ENCODE results near the gene BET1L.
"Not testable (repeated sequence)": the region's sequence is repeated elsewhere in the genome, so short reads cannot be mapped to it uniquely, and the experiment has no call there.

Gene BET1L

GRCh38 chr11:197741-198235 is 9.4 kb downstream of the BET1L start:
- no peak overlapping the region for H3K4me3 ChIP-seq (ENCODE audit: insufficient read depth, low read depth, low read length, poor library complexity, severe bottlenecking)
- no peaks in the 10 kb centered on the region for H3K9me3 ChIP-seq (ENCODE audit: control insufficient read depth, low read length)
- DNase-seq: no peak
- H3K4me1 ChIP-seq (ENCODE audit: control insufficient read depth, insufficient read depth, low read length, poor library complexity, severe bottlenecking): peaks cover 4% of the 10 kb centered on the region
- peaks cover 2% of the 10 kb centered on the region for H3K36me3 ChIP-seq (ENCODE audit: control insufficient read depth, insufficient read depth, low read length)
- H3K27ac ChIP-seq (ENCODE audit: insufficient read depth, low read length, poor library complexity, severe bottlenecking): no peak overlapping the region
- no peaks in the 10 kb centered on the region for H3K27me3 ChIP-seq (replicated peaks; ENCODE audit: control insufficient read depth, insufficient read depth, low read length, poor library complexity, severe bottlenecking)

- Histone ChIP-seq H3K27ac (ENCODE audit: insufficient read depth, low read length, poor library complexity, severe bottlenecking) (no peak overlapping the region), H3K27me3 (replicated peaks; ENCODE audit: control insufficient read depth, insufficient read depth, low read length, poor library complexity, severe bottlenecking) (no peaks in the 10 kb centered on the region), H3K4me3 (ENCODE audit: insufficient read depth, low read depth, low read length, poor library complexity, severe bottlenecking) (no peak overlapping the region), H3K36me3 (ENCODE audit: control insufficient read depth, insufficient read depth, low read length) (no peaks in the 10 kb centered on the region), H3K4me1 (ENCODE audit: control insufficient read depth, insufficient read depth, low read length, poor library complexity, severe bottlenecking) (peaks cover 6% of the 10 kb centered on the region), H3K9me3 (ENCODE audit: control insufficient read depth, low read length) (no peaks in the 10 kb centered on the region)
- no peak for DNase-seq
Measured at GRCh38 chr11:196786-197731, 10.1 kb downstream of the BET1L start.

GRCh38 chr11:193481-193880 is 13.7 kb downstream of the BET1L start:
- not testable (repeated sequence) for H3K4me1 ChIP-seq (ENCODE audit: control insufficient read depth, insufficient read depth, low read length, poor library complexity, severe bottlenecking); H3K27ac ChIP-seq (ENCODE audit: insufficient read depth, low read length, poor library complexity, severe bottlenecking); H3K9me3 ChIP-seq (ENCODE audit: control insufficient read depth, low read length); H3K4me3 ChIP-seq (ENCODE audit: insufficient read depth, low read depth, low read length, poor library complexity, severe bottlenecking); H3K36me3 ChIP-seq (ENCODE audit: control insufficient read depth, insufficient read depth, low read length); DNase-seq; H3K27me3 ChIP-seq (replicated peaks; ENCODE audit: control insufficient read depth, insufficient read depth, low read length, poor library complexity, severe bottlenecking)

GRCh38 chr11:192674-193128 is 14.5 kb downstream of the BET1L start, which contains the start of gene SCGB1C1:
SCGB1C1 (plus strand) TSS chr11:193078; CDS start chr11:193100, 22 bp downstream.
- not testable (repeated sequence) for H3K27ac ChIP-seq (ENCODE audit: insufficient read depth, low read length, poor library complexity, severe bottlenecking); H3K4me3 ChIP-seq (ENCODE audit: insufficient read depth, low read depth, low read length, poor library complexity, severe bottlenecking); H3K36me3 ChIP-seq (ENCODE audit: control insufficient read depth, insufficient read depth, low read length)

DNA sequence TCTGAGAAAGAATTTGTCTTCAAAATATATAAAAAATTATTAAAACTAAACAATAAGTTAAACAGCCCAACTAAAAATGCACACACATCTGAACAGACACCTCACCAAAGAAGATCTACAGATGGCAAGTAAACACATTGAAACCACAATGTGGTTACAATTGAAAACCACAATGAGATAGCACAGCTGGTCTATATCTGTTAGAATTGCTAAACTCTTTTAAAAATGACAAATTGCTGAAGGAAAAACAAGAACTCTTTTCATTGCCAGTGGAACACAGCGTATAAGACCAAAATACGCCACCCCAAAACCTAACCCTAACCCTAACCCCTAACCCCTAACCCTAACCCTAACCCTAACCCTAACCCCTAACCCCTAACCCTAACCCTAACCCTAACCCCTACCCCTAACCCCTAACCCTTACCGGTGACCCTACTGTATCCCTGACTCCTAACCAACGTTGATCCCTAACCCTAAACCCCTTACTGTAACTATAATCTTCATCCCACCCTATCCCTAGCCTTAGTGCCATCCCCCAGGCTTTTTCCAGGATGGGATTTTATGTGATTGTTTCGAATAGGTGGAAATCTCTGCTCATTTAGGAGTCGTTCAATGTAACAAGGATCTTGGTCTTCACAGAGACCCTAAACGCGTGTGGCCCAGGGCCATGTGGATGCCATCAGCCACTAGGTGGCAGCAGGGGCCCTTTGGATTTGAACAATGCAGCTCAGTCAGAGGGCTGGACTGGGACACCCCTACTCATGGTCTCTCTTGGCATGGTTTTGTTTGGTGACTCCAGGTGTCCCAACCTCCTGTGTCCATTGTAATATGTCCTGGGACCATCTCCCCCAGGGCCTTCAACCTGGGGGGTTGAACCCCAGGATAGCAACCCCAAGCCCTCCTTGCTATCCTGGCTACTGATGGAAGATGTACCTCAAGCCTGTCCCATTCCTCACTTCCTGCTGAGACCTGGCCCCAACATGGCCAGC is 15.4 kb downstream of the BET1L start:
- not testable (repeated sequence) for H3K4me1 ChIP-seq (ENCODE audit: control insufficient read depth, insufficient read depth, low read length, poor library complexity, severe bottlenecking); H3K27me3 ChIP-seq (replicated peaks; ENCODE audit: control insufficient read depth, insufficient read depth, low read length, poor library complexity, severe bottlenecking); H3K4me3 ChIP-seq (ENCODE audit: insufficient read depth, low read depth, low read length, poor library complexity, severe bottlenecking); H3K9me3 ChIP-seq (ENCODE audit: control insufficient read depth, low read length); H3K27ac ChIP-seq (ENCODE audit: insufficient read depth, low read length, poor library complexity, severe bottlenecking); H3K36me3 ChIP-seq (ENCODE audit: control insufficient read depth, insufficient read depth, low read length)
- peak in 2 of 3 donors; percentile 25 to 41 for DNase-seq

More at GRCh38 chr11:192674-193128, 14.5 kb downstream of the BET1L start, which contains the start of gene SCGB1C1:
- not testable (repeated sequence) for DNase-seq; H3K9me3 ChIP-seq (ENCODE audit: control insufficient read depth, low read length); H3K27me3 ChIP-seq (replicated peaks; ENCODE audit: control insufficient read depth, insufficient read depth, low read length, poor library complexity, severe bottlenecking); H3K4me1 ChIP-seq (ENCODE audit: control insufficient read depth, insufficient read depth, low read length, poor library complexity, severe bottlenecking)

GRCh38 chr11:190546-190945 is 16.7 kb downstream of the BET1L start:
- H3K9me3 ChIP-seq (ENCODE audit: control insufficient read depth, low read length); DNase-seq; H3K27me3 ChIP-seq (replicated peaks; ENCODE audit: control insufficient read depth, insufficient read depth, low read length, poor library complexity, severe bottlenecking); H3K36me3 ChIP-seq (ENCODE audit: control insufficient read depth, insufficient read depth, low read length); H3K4me1 ChIP-seq (ENCODE audit: control insufficient read depth, insufficient read depth, low read length, poor library complexity, severe bottlenecking); H3K27ac ChIP-seq (ENCODE audit: insufficient read depth, low read length, poor library complexity, severe bottlenecking); H3K4me3 ChIP-seq (ENCODE audit: insufficient read depth, low read depth, low read length, poor library complexity, severe bottlenecking): not testable (repeated sequence)

DNA sequence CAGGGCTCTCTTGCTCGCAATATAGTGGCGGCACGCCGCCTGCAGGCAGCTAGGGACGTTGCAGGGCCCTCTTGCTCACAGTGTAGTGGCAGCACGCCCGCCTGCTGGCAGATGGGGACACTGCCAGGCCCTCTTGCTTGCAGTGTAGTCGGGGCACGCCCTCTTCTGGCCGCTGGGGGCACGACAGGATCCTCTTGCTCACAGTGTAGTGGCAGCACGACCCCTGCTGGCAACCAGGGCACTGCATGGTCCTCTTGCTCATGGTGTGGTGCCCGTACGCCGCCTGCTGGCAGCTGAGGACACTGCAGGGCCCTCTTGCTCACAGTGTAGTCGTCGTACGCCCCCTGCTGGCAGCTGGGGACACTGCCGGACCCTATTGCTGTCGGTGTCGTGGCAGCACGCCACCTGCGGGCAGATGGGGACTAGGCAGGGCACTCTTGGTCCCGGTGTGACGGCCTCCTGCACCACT is 17.3 kb downstream of the BET1L start:
- not testable (repeated sequence) for H3K9me3 ChIP-seq (ENCODE audit: control insufficient read depth, low read length); H3K36me3 ChIP-seq (ENCODE audit: control insufficient read depth, insufficient read depth, low read length); H3K4me3 ChIP-seq (ENCODE audit: insufficient read depth, low read depth, low read length, poor library complexity, severe bottlenecking); H3K27ac ChIP-seq (ENCODE audit: insufficient read depth, low read length, poor library complexity, severe bottlenecking); H3K27me3 ChIP-seq (replicated peaks; ENCODE audit: control insufficient read depth, insufficient read depth, low read length, poor library complexity, severe bottlenecking); H3K4me1 ChIP-seq (ENCODE audit: control insufficient read depth, insufficient read depth, low read length, poor library complexity, severe bottlenecking)
- peak in 2 of 3 donors; percentile 26 to 38 for DNase-seq

- not testable (repeated sequence) for H3K4me3 ChIP-seq (ENCODE audit: insufficient read depth, low read depth, low read length, poor library complexity, severe bottlenecking); DNase-seq; H3K4me1 ChIP-seq (ENCODE audit: control insufficient read depth, insufficient read depth, low read length, poor library complexity, severe bottlenecking); H3K9me3 ChIP-seq (ENCODE audit: control insufficient read depth, low read length); H3K27me3 ChIP-seq (replicated peaks; ENCODE audit: control insufficient read depth, insufficient read depth, low read length, poor library complexity, severe bottlenecking); H3K27ac ChIP-seq (ENCODE audit: insufficient read depth, low read length, poor library complexity, severe bottlenecking); H3K36me3 ChIP-seq (ENCODE audit: control insufficient read depth, insufficient read depth, low read length)
Measured at GRCh38 chr11:189200-189783, 17.9 kb downstream of the BET1L start.

DNA sequence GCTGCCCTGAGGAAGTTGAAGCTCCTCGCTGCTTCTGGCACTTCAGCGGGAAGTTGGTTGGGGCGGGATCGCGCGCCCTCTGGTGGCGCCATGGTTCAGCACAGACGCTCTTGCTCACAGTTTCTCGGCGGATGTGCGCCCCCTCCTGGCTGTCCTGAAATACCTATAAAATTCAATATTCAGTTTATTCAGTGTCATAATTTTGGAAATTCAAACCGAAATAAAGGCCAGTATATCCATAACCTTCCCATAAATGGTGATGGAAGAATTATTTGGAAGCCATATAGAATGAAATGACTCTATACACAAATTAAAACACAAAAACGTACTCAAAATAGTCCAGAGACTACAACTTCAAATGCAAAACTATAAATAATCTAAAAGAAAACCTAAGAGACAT is 27.0 kb downstream of the BET1L start:
- not testable (repeated sequence) for H3K4me3 ChIP-seq (ENCODE audit: insufficient read depth, low read depth, low read length, poor library complexity, severe bottlenecking); DNase-seq

More for the DNA sequence above, 27.0 kb downstream of the BET1L start:
- H3K9me3 ChIP-seq (ENCODE audit: control insufficient read depth, low read length); H3K27ac ChIP-seq (ENCODE audit: insufficient read depth, low read length, poor library complexity, severe bottlenecking); H3K4me1 ChIP-seq (ENCODE audit: control insufficient read depth, insufficient read depth, low read length, poor library complexity, severe bottlenecking); H3K27me3 ChIP-seq (replicated peaks; ENCODE audit: control insufficient read depth, insufficient read depth, low read length, poor library complexity, severe bottlenecking); H3K36me3 ChIP-seq (ENCODE audit: control insufficient read depth, insufficient read depth, low read length): not testable (repeated sequence)

Measured in effector memory CD4-positive, alpha-beta T cell (primary cell).